ENCODE measurements around the gene FOXC2.

Gene FOXC2

GRCh38 chr16:86519007-86519648 lies 47.5 kb upstream of the FOXC2 start:
- Histone ChIP-seq H3K27ac (ENCODE audit: low read length) (no peak overlapping the region), H3K36me3 (ENCODE audit: insufficient read depth, low read length) (no peaks in the 10 kb centered on the region), H3K9me3 (ENCODE audit: insufficient read depth, low read length, severe bottlenecking) (no peaks in the 10 kb centered on the region), H4K20me1 (ENCODE audit: insufficient read depth, low read length) (peaks cover 9% of the 10 kb centered on the region), H2AFZ (ENCODE audit: low read depth, low read length) (no peak overlapping the region), H3K27me3 (ENCODE audit: insufficient read depth, low read length, poor library complexity) (no peaks in the 10 kb centered on the region), H3K4me3 (ENCODE audit: low read depth in 1 of 2, low read length in 2 of 2) (no peak overlapping the region), H3K4me2 (ENCODE audit: insufficient read depth, low read length) (no peak overlapping the region), H3K4me1 (ENCODE audit: insufficient read depth, low read length) (peaks cover 5% of the 10 kb centered on the region; the same call in 1 of the 2 replicates), H3K9ac (ENCODE audit: low read depth, low read length) (no peak overlapping the region), H3K79me2 (ENCODE audit: insufficient read depth, low read length) (no peaks in the 10 kb centered on the region)
- ATAC-seq (ENCODE audit: insufficient read depth, low read depth) (no peak), DNase-seq (no peak)
- TF ChIP-seq EZH2 (IDR thresholded peaks at IDR 0.05; ENCODE audit: borderline replicate concordance, low read depth, low read length, severe bottlenecking) (no peak), CTCF (IDR thresholded peaks at IDR 0.05; ENCODE audit: borderline replicate concordance, extremely low read depth, low read length, poor library complexity, severe bottlenecking) (no peak)

GRCh38 chr16:86519649-86520316 lies 46.8 kb upstream of the FOXC2 start:
- Histone ChIP-seq H3K27ac (ENCODE audit: low read length) (no peak overlapping the region), H3K27me3 (ENCODE audit: insufficient read depth, low read length, poor library complexity) (no peaks in the 10 kb centered on the region), H3K9ac (ENCODE audit: low read depth, low read length) (no peak overlapping the region), H3K4me3 (ENCODE audit: low read depth in 1 of 2, low read length in 2 of 2) (no peak overlapping the region), H2AFZ (ENCODE audit: low read depth, low read length) (no peak overlapping the region), H3K79me2 (ENCODE audit: insufficient read depth, low read length) (no peaks in the 10 kb centered on the region), H4K20me1 (ENCODE audit: insufficient read depth, low read length) (peaks cover 9% of the 10 kb centered on the region), H3K4me1 (ENCODE audit: insufficient read depth, low read length) (peaks cover 5% of the 10 kb centered on the region; the same call in 1 of the 2 replicates), H3K9me3 (ENCODE audit: insufficient read depth, low read length, severe bottlenecking) (no peaks in the 10 kb centered on the region), H3K36me3 (ENCODE audit: insufficient read depth, low read length) (no peaks in the 10 kb centered on the region), H3K4me2 (ENCODE audit: insufficient read depth, low read length) (peak overlapping the region; percentile 26; the same call in 1 of the 2 replicates)
- DNase-seq (peak; percentile 44), ATAC-seq (ENCODE audit: insufficient read depth, low read depth) (peak; percentile 79)
- TF ChIP-seq EZH2 (IDR thresholded peaks at IDR 0.05; ENCODE audit: borderline replicate concordance, low read depth, low read length, severe bottlenecking) (no peak), CTCF (IDR thresholded peaks at IDR 0.05; ENCODE audit: borderline replicate concordance, extremely low read depth, low read length, poor library complexity, severe bottlenecking) (peak; percentile 91)

- no peak for ATAC-seq (ENCODE audit: insufficient read depth, low read depth)
- Histone ChIP-seq H3K4me3 (ENCODE audit: low read depth in 1 of 2, low read length in 2 of 2) (no peak overlapping the region), H3K9ac (ENCODE audit: low read depth, low read length) (no peak overlapping the region)
Observed at GRCh38 chr16:86520317-86521210, 46.1 kb upstream of the FOXC2 start.

More at GRCh38 chr16:86520317-86521210, 46.1 kb upstream of the FOXC2 start:
- Histone ChIP-seq H4K20me1 (ENCODE audit: insufficient read depth, low read length) (peaks cover 9% of the 10 kb centered on the region), H2AFZ (ENCODE audit: low read depth, low read length) (no peak overlapping the region), H3K27ac (ENCODE audit: low read length) (no peak overlapping the region), H3K79me2 (ENCODE audit: insufficient read depth, low read length) (no peaks in the 10 kb centered on the region), H3K36me3 (ENCODE audit: insufficient read depth, low read length) (no peaks in the 10 kb centered on the region), H3K4me2 (ENCODE audit: insufficient read depth, low read length) (peak overlapping the region; percentile 26; the same call in 1 of the 2 replicates), H3K27me3 (ENCODE audit: insufficient read depth, low read length, poor library complexity) (no peaks in the 10 kb centered on the region), H3K9me3 (ENCODE audit: insufficient read depth, low read length, severe bottlenecking) (no peaks in the 10 kb centered on the region), H3K4me1 (ENCODE audit: insufficient read depth, low read length) (peaks cover 5% of the 10 kb centered on the region; the same call in 1 of the 2 replicates)
- no peak for DNase-seq
- TF ChIP-seq EZH2 (IDR thresholded peaks at IDR 0.05; ENCODE audit: borderline replicate concordance, low read depth, low read length, severe bottlenecking) (no peak), CTCF (IDR thresholded peaks at IDR 0.05; ENCODE audit: borderline replicate concordance, extremely low read depth, low read length, poor library complexity, severe bottlenecking) (no peak)
